Breast epithelium (tissue), 4 donors: Measurements from ENCODE around the gene MTARC1. TPM values are rescaled to one million over a fixed set of nuclear protein-coding genes. Genes with fewer than 3 reads are reported as not detected.
A peak's percentile ranks its signal among the peaks of the same experiment; 100 is the strongest.

Experiments used
- DNase-seq, 2 donors: peaks; one replicate each; pipeline ENCODE4 v3.0.0-alpha.2; 2019; ENCODE audit warnings: low spot score in 2 of 2
- H3K27ac ChIP-seq, 2 donors: fragments of 200-600 bp; sonication (generic) in 1 of 2; one replicate each; pipeline ENCODE4 v1.5.1; 2016 to 2019; ENCODE audit warnings: mild to moderate bottlenecking in 1 of 2
- H3K27me3 ChIP-seq, 2 donors: fragments of 200-600 bp; sonication (generic) in 1 of 2; one replicate each; pipeline versions ENCODE4 v1.5.1 to v1.6.0; 2017 to 2019; ENCODE audit warnings: control low read depth in 1 of 2, mild to moderate bottlenecking in 1 of 2
- H3K36me3 ChIP-seq: fragments of 200-600 bp; one replicate; pipeline ENCODE4 v1.5.1; 2019
- H3K4me1 ChIP-seq, 2 donors: fragments of 200-600 bp; sonication (generic); one replicate each; pipeline ENCODE4 v1.5.1; 2016 to 2019; ENCODE audit warnings: control low read depth in 1 of 2
- H3K4me3 ChIP-seq, 3 donors: fragments of 200-600 bp; sonication (generic); 1 replicate in 2 of 3; 2 replicates in 1 of 3; pipeline ENCODE4 v1.5.1; 2016 to 2019; ENCODE audit warnings: mild to moderate bottlenecking in 3 of 3, moderate library complexity in 2 of 3
- H3K9me3 ChIP-seq, 2 donors: fragments of 200-600 bp; sonication (generic) in 1 of 2; one replicate each; pipeline ENCODE4 v1.5.1; 2016 to 2019; ENCODE audit warnings: control low read depth in 1 of 2
- CTCF ChIP-seq, 3 donors: fragments of 450-650 bp; IDR thresholded peaks; one replicate each; pipeline ENCODE4 v1.5.1; 2016 to 2017; ENCODE audit warnings: antibody characterized with exemption in 3 of 3, mild to moderate bottlenecking in 3 of 3, moderate library complexity in 3 of 3
- POLR2A ChIP-seq: fragments of 450-650 bp; IDR thresholded peaks from one replicate; pipeline ENCODE4 v1.6.1; 2016; ENCODE audit warnings: antibody characterized with exemption, mild to moderate bottlenecking, moderate library complexity
- POLR2AphosphoS5 ChIP-seq, 3 donors: sonication (generic); formaldehyde crosslinking; IDR thresholded peaks; one replicate each; pipeline ENCODE4 v1.6.1; 2017; ENCODE audit warnings: antibody characterized with exemption in 3 of 3
- intact Hi-C: fragments of 100-400 bp; cut with DNase I; formaldehyde crosslinking; loops from one replicate; pipeline ENCODE4 v1.15.1; 2023; ENCODE audit warnings: low total_unique reads
- total RNA-seq, 3 donors: library from RNA; depleted of rRNA; stranded (reverse); fragments of >200 nt; gene quantifications; one replicate each; pipeline ENCODE4 v1.1.0, GENCODE V29; 2016

MTARC1 gene
- total RNA-seq, 3 donors from 2014 or later = 32.1 to 133 (median 47.9) TPM

GRCh38 chr1:220747437-220748088 lies 39.1 kb upstream of the MTARC1 start:
- Histone ChIP-seq H3K9me3 (no peaks in the 10 kb centered on the region), H3K27me3 (no peaks in the 10 kb centered on the region), H3K36me3 (no peaks in the 10 kb centered on the region), H3K27ac (peak overlapping the region; percentile 83 to 94), H3K4me1 (no peaks in the 10 kb centered on the region), H3K4me3 (peak overlapping the region; percentile 78 to 97 (median 81))
- TF ChIP-seq POLR2AphosphoS5 (IDR thresholded peaks at IDR 0.05) = no peak
- TF ChIP-seq POLR2A = no peak
- no peak for TF ChIP-seq CTCF (IDR thresholded peaks at IDR 0.05)
- intact Hi-C loops = no loop called here
- no peak for DNase-seq

- Histone ChIP-seq H3K36me3 (no peaks in the 10 kb centered on the region), H3K4me3 (peak within 1 kb of the TSS; percentile 78 to 97 (median 81)), H3K27me3 (no peaks in the 10 kb centered on the region), H3K4me1 (no peaks in the 10 kb centered on the region), H3K27ac (peak within 1 kb of the TSS; percentile 83 to 94), H3K9me3 (no peaks in the 10 kb centered on the region)
- no peak for TF ChIP-seq CTCF (IDR thresholded peaks at IDR 0.05)
- peak; percentile 45 to 56 (median 50) for TF ChIP-seq POLR2AphosphoS5 (IDR thresholded peaks at IDR 0.05)
- peak; percentile 41 for TF ChIP-seq POLR2A
- intact Hi-C loops = no loop called here
- DNase-seq = peak; percentile 71
Measured at GRCh38 chr1:220748089-220748934, 38.4 kb upstream of the MTARC1 start, which contains the start of gene MTARC2. MTARC2 (plus strand) TSS chr1:220748322; CDS start chr1:220748532, 210 bp downstream.

GRCh38 chr1:220748936-220749335 lies 37.8 kb upstream of the MTARC1 start:
- no peak for DNase-seq
- Histone ChIP-seq H3K4me1 (no peaks in the 10 kb centered on the region), H3K27me3 (no peaks in the 10 kb centered on the region), H3K9me3 (no peaks in the 10 kb centered on the region), H3K36me3 (no peaks in the 10 kb centered on the region), H3K4me3 (peak overlapping the region; percentile 78 to 97 (median 81)), H3K27ac (peak overlapping the region; percentile 83 to 94)
- intact Hi-C loops = no loop called here
- TF ChIP-seq POLR2AphosphoS5 (IDR thresholded peaks at IDR 0.05) = no peak
- TF ChIP-seq POLR2A = no peak
- no peak for TF ChIP-seq CTCF (IDR thresholded peaks at IDR 0.05)

- Histone ChIP-seq H3K4me3 (peak overlapping the region in 1 of 3 donors; percentile 97), H3K27me3 (no peaks in the 10 kb centered on the region), H3K4me1 (no peaks in the 10 kb centered on the region), H3K36me3 (no peaks in the 10 kb centered on the region), H3K9me3 (no peaks in the 10 kb centered on the region), H3K27ac (no peak overlapping the region)
- no peak for DNase-seq
- TF ChIP-seq CTCF (IDR thresholded peaks at IDR 0.05) (no peak), POLR2AphosphoS5 (IDR thresholded peaks at IDR 0.05) (no peak), POLR2A (no peak)
- intact Hi-C loops = loop anchor here (10.0 kb wide), 1 partner anchor 1985 kb away; the partner anchor contains the start of gene FAM177B
Measured at GRCh38 chr1:220750131-220750515, 36.6 kb upstream of the MTARC1 start.

- Histone ChIP-seq H3K4me1 (no peaks in the 10 kb centered on the region), H3K4me3 (no peak overlapping the region), H3K9me3 (no peaks in the 10 kb centered on the region), H3K27me3 (no peaks in the 10 kb centered on the region), H3K36me3 (no peaks in the 10 kb centered on the region), H3K27ac (no peak overlapping the region)
- TF ChIP-seq POLR2AphosphoS5 (IDR thresholded peaks at IDR 0.05) = no peak
- TF ChIP-seq CTCF (IDR thresholded peaks at IDR 0.05) = no peak
- no peak for TF ChIP-seq POLR2A
- no peak for DNase-seq
- intact Hi-C loops = loop anchor here (10.0 kb wide), 1 partner anchor 1984 kb away; the partner anchor contains the start of gene FAM177B
Measured at GRCh38 chr1:220751111-220751510, 35.6 kb upstream of the MTARC1 start.
